Peyer's patch (tissue), 4 donors: ENCODE results near the gene H2BW2. TPM values are rescaled to one million over a fixed set of nuclear protein-coding genes. Genes with fewer than 3 reads are reported as not detected.
"Not testable (repeated sequence)": the region's sequence is repeated elsewhere in the genome, so short reads cannot be mapped to it uniquely, and the experiment has no call there.

Experiments
- DNase-seq, 3 donors: peaks; one replicate each; pipeline ENCODE4 v3.0.0-alpha.2; 2017 to 2019
- H3K27ac ChIP-seq, 4 donors: fragments of 200-600 bp; sonication (generic); one replicate each; pipeline ENCODE4 v1.5.1; 2016 to 2019
- H3K27me3 ChIP-seq, 2 donors: fragments of 200-600 bp; sonication (generic); one replicate each; pipeline ENCODE4 v1.5.1; 2019
- H3K36me3 ChIP-seq, 3 donors: fragments of 200-600 bp; sonication (generic); one replicate each; pipeline ENCODE4 v1.5.1; 2016 to 2019
- H3K4me1 ChIP-seq, 4 donors: fragments of 200-600 bp; sonication (generic); one replicate each; pipeline ENCODE4 v1.5.1; 2016 to 2019
- H3K4me3 ChIP-seq, 4 donors: fragments of 200-600 bp; sonication (generic); 1 replicate in 3 of 4; 2 replicates in 1 of 4; pipeline ENCODE4 v1.5.1; 2016 to 2019; ENCODE audit warnings: mild to moderate bottlenecking in 1 of 4
- H3K9me3 ChIP-seq, 4 donors: fragments of 200-600 bp; sonication (generic); one replicate each; pipeline ENCODE4 v1.5.1; 2016 to 2019; ENCODE audit warnings: mild to moderate bottlenecking in 1 of 4
- POLR2A ChIP-seq, 2 donors: fragments of 450-650 bp; IDR thresholded peaks; one replicate each; pipeline ENCODE4 v1.5.1; 2017; ENCODE audit warnings: antibody characterized with exemption in 2 of 2, mild to moderate bottlenecking in 2 of 2, moderate library complexity in 2 of 2
- total RNA-seq, 4 donors: library from RNA; depleted of rRNA; stranded (reverse); fragments of >200 nt; gene quantifications; one replicate each; pipeline ENCODE4 v1.1.0, GENCODE V29; 2016
- TF ChIP-seq, protein P1 (sequence below), 6 experiments: fragments of 450-650 bp in 4 of 6; fragments of 200-600 bp in 2 of 6; sonication (generic) in 1 of 6; IDR thresholded peaks; one replicate each; pipeline ENCODE4 v1.5.1; 2017 to 2019; ENCODE audit warnings: antibody characterized with exemption in 6 of 6, mild to moderate bottlenecking in 3 of 6, moderate library complexity in 1 of 6

The H2BW2 gene
- total RNA-seq, 4 donors from 2014 or later, result not detected

DNA sequence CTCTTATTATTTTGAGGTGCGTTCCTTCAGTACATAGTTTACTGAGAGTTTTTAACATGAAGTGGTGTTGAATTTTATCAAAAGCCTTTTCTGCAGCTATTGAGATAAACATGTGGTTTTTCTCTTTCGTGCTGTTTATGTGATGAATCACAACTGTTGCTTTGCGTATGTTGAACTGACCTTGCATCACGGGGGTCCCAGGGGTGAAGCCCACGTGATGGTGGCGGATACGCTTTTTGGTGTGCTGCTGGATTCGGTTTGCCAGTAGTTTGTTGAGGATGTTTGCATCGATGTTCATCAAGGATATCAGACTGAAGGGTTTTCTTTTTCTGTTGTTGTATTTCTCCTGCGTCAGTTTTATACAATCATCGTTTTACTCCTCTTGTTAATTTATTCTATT is 21.6 kb upstream of the H2BW2 start:
- no peak overlapping the region for H3K4me3 ChIP-seq
- H3K36me3 ChIP-seq, result no peaks in the 10 kb centered on the region
- no peak for DNase-seq
- TF ChIP-seq, protein P1, sequence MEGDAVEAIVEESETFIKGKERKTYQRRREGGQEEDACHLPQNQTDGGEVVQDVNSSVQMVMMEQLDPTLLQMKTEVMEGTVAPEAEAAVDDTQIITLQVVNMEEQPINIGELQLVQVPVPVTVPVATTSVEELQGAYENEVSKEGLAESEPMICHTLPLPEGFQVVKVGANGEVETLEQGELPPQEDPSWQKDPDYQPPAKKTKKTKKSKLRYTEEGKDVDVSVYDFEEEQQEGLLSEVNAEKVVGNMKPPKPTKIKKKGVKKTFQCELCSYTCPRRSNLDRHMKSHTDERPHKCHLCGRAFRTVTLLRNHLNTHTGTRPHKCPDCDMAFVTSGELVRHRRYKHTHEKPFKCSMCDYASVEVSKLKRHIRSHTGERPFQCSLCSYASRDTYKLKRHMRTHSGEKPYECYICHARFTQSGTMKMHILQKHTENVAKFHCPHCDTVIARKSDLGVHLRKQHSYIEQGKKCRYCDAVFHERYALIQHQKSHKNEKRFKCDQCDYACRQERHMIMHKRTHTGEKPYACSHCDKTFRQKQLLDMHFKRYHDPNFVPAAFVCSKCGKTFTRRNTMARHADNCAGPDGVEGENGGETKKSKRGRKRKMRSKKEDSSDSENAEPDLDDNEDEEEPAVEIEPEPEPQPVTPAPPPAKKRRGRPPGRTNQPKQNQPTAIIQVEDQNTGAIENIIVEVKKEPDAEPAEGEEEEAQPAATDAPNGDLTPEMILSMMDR (IDR thresholded peaks at IDR 0.05), result no peak
- TF ChIP-seq POLR2A (IDR thresholded peaks at IDR 0.05), result no peak
- no peaks in the 10 kb centered on the region for H3K27me3 ChIP-seq
- no peaks in the 10 kb centered on the region for H3K4me1 ChIP-seq
- no peak overlapping the region for H3K27ac ChIP-seq
- H3K9me3 ChIP-seq, result no peaks in the 10 kb centered on the region

DNA sequence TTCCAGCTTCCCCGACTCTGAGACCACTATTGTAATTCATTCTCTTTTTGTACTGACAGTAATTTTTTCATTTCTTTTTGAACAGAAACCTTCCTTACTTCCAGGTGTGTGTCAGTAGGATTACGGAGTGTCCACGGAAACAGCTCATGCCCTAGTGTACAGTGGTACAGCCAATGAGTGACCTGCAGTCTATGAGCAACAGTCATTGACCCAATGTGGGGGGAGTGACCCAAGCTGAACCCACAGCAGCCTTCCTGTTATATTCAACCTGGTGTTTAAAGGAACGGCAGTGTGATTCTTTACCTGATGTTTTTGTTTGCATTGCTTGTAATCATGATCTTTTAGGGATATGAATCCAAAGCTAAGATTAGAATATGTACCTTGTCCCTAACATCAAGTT is 1.2 kb downstream of the H2BW2 start:
- no peaks in the 10 kb centered on the region for H3K9me3 ChIP-seq
- no peaks in the 10 kb centered on the region for H3K4me1 ChIP-seq
- no peak overlapping the region for H3K27ac ChIP-seq
- no peak overlapping the region for H3K4me3 ChIP-seq
- no peaks in the 10 kb centered on the region for H3K36me3 ChIP-seq
- TF ChIP-seq, protein P1 (IDR thresholded peaks at IDR 0.05), result no peak
- DNase-seq, result no peak
- H3K27me3 ChIP-seq, result no peaks in the 10 kb centered on the region

DNA sequence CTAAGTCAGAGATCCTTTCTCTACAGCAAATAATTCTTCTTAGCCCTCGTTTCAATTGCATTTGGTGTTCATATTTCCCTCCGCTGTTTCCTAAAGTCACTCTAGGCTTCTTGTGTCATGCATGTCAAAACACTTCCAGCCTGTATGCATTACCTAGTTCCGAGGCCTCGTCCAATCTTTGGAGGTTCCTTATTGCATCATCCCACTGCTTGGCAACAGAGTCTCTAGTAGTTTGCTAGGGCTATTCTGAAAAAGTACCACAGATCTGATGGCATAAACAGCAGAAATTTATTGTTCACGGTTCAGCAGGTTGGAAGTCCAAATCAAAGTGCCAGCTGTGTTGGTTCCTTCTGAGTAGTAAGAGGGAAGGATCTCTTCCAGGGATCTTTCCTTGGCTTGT is 5.9 kb downstream of the H2BW2 start:
- Histone ChIP-seq H3K36me3 (no peaks in the 10 kb centered on the region), H3K4me3 (no peak overlapping the region), H3K4me1 (no peaks in the 10 kb centered on the region), H3K27me3 (no peaks in the 10 kb centered on the region), H3K9me3 (no peaks in the 10 kb centered on the region), H3K27ac (no peak overlapping the region)
- DNase-seq, result no peak
- TF ChIP-seq POLR2A (IDR thresholded peaks at IDR 0.05), result no peak
- TF ChIP-seq, protein P1 (IDR thresholded peaks at IDR 0.05), result no peak

DNA sequence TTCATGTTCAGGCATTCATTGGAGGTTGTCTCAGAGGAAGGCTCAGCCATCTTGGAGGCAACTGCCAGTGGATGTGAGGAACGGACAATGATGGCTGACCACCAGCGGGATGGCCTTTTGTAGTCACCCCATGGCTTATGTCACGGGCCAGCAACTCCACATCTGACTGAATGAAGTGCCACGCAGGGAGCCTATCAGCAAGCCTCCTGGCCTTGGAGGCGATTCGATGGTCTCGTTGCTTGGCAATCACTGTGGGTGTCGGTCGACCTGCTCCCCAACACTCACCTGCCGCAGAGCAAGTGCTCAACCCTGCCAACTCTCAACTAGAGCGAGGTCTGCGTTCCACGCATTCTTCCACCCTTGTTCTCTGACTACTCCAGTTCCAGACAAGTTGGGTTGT is 7.4 kb downstream of the H2BW2 start:
- H3K9me3 ChIP-seq, result no peaks in the 10 kb centered on the region
- H3K27ac ChIP-seq, result no peak overlapping the region
- H3K4me3 ChIP-seq, result no peak overlapping the region
- DNase-seq, result no peak
- no peaks in the 10 kb centered on the region for H3K36me3 ChIP-seq
- H3K27me3 ChIP-seq, result no peaks in the 10 kb centered on the region
- H3K4me1 ChIP-seq, result no peaks in the 10 kb centered on the region
- TF ChIP-seq, protein P1 (IDR thresholded peaks at IDR 0.05), result no peak
- no peak for TF ChIP-seq POLR2A (IDR thresholded peaks at IDR 0.05)

DNA sequence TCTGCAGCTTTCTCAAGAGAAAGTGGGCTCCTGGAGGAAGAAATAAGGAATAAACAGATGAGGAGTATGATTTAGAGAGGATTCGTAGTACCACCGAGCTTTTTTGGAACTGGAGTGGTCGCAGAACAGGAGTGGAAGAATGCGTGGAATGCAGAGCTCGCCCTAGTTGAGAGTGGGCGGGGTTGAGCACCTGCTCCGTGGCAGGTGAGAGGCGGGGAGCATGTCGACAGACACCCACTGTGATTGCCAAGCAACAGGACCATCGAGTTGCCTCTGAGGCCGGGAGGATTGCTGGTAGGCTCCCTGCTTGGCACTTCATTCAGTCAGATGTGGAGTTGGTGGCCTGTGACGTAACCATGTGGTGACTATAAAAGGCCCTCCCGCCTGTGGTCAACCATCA is 15.2 kb downstream of the H2BW2 start:
- H3K27ac ChIP-seq, H3K27me3 ChIP-seq, DNase-seq, H3K36me3 ChIP-seq, H3K4me3 ChIP-seq, H3K9me3 ChIP-seq, H3K4me1 ChIP-seq: not testable (repeated sequence)

DNA sequence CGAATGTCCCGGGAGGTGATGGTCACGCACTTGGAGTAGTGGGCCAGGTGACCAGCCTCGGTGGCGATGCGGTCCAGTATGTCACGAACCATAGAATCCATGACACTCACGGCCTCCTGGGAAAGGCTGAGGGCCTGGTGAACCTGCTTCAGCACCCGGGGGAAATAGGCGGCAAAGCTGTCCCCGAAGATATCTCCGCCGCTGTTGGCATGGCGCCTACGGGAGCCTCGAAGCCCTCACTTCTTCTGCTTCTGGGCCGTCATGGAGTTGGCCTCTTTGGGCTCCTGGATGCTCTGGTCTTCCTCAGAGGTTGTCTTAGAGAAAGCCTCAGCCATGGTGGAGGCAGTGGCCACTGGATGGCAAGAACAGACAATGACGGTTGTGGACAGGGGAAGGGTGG is 22.9 kb downstream of the H2BW2 start:
- H3K4me3 ChIP-seq, H3K27ac ChIP-seq, H3K27me3 ChIP-seq, H3K4me1 ChIP-seq, H3K9me3 ChIP-seq, H3K36me3 ChIP-seq, DNase-seq: not testable (repeated sequence)

DNA sequence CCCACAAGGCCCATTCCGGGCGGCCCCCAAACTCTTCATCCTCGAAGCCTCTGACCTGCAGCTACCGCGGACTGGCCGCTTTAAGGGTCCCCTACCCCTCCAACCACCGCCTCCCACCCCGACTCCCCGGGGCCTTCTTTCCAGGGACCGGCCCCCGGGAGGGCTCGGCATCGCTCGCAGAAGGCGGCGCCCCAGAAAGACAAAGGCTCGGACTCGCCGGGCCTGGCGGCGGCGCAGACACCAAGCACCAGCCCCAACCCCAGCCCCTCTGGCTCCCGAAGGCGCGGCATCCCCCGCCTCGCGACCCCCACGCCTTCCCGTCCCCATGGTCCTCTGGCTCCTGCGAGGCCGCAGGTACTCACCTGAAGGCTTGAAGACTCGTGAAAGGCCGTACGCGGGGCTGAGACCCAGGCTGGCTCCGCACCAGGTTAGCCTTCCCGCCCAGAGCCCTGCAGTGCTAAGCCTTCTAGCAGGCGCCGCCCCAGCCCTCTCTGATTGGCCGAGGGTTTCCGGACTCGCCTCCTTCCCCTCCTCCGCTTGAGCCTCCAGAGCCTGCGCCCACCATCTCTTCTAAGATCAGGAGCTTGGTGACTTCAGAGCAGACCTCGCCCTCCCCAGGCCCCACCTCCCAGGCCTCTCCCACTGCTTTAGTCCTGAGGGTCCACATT is 36.2 kb downstream of the H2BW2 start, which contains the start of gene TMSB15C:
Gene TMSB15C (minus strand): TSS at position 459 of the 668 bp plus-strand sequence.
- not testable (repeated sequence) for DNase-seq

DNA sequence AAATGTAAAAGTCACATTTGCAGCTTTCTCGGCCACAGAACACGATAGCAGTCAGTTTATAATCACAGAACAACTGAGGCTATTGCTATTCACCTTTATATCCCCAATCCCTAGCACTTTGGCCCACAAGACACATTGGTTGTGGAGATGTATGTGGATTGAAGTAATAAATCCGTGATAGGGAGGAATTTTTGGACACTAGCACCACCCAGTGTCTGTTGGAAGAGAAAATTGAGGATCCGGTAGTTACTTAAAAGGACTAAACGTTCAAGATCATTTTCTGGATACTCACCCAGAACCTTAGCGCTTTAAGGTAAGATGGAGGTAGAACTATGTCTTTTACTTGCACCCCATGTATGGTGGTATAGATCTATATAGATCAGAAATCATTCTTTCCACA is 38.1 kb downstream of the H2BW2 start:
- H3K27ac ChIP-seq, DNase-seq, H3K36me3 ChIP-seq, H3K4me3 ChIP-seq, H3K27me3 ChIP-seq, H3K9me3 ChIP-seq, H3K4me1 ChIP-seq: not testable (repeated sequence)

More for the DNA sequence above, 36.2 kb downstream of the H2BW2 start, which contains the start of gene TMSB15C:
- not testable (repeated sequence) for H3K4me3 ChIP-seq, H3K4me1 ChIP-seq, H3K36me3 ChIP-seq, H3K9me3 ChIP-seq, H3K27ac ChIP-seq, H3K27me3 ChIP-seq
